GM20000 (cell line): ENCODE results near the gene PEX26.

ENCODE experiments used
- DNase-seq: peaks from one replicate; pipeline ENCODE4 v3.0.0; 2012; ENCODE audit warnings: low spot score
- TF ChIP-seq, protein P1 (sequence below): IDR thresholded peaks from 2 replicates; pipeline ENCODE4 v1.5.1; 2012; ENCODE audit warnings: mild to moderate bottlenecking, control low read depth; ENCODE audit errors: extremely low read depth, missing control alignments

PEX26 gene

DNA sequence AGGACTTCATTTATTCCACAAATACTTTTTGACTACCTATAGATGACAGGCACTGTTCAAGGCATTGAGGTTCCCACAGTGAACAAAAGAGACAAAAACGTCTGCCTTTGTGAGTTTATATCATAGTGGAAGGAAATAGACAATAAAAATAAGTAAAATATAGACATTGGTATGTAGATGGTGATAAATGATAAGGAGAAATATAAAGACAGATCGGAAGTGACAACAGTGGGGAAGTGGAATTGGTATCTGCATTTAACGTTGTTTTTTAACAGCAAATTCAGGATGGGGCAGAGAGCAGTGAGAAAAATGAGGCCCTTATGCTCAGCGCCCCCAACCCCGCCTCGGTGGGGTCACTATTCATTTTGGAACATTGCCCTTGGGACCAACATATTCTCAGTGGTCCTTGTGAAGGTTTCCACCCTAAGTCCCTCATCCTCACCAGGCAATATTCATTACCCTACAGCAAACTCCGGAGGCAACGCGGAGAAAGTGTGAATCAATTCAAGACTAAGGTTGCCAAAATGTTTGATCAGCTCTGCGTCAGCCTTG, 627 bp upstream of the PEX26 start:
- DNase-seq: no peak
- TF ChIP-seq, protein P1, sequence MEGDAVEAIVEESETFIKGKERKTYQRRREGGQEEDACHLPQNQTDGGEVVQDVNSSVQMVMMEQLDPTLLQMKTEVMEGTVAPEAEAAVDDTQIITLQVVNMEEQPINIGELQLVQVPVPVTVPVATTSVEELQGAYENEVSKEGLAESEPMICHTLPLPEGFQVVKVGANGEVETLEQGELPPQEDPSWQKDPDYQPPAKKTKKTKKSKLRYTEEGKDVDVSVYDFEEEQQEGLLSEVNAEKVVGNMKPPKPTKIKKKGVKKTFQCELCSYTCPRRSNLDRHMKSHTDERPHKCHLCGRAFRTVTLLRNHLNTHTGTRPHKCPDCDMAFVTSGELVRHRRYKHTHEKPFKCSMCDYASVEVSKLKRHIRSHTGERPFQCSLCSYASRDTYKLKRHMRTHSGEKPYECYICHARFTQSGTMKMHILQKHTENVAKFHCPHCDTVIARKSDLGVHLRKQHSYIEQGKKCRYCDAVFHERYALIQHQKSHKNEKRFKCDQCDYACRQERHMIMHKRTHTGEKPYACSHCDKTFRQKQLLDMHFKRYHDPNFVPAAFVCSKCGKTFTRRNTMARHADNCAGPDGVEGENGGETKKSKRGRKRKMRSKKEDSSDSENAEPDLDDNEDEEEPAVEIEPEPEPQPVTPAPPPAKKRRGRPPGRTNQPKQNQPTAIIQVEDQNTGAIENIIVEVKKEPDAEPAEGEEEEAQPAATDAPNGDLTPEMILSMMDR: no peak

DNA sequence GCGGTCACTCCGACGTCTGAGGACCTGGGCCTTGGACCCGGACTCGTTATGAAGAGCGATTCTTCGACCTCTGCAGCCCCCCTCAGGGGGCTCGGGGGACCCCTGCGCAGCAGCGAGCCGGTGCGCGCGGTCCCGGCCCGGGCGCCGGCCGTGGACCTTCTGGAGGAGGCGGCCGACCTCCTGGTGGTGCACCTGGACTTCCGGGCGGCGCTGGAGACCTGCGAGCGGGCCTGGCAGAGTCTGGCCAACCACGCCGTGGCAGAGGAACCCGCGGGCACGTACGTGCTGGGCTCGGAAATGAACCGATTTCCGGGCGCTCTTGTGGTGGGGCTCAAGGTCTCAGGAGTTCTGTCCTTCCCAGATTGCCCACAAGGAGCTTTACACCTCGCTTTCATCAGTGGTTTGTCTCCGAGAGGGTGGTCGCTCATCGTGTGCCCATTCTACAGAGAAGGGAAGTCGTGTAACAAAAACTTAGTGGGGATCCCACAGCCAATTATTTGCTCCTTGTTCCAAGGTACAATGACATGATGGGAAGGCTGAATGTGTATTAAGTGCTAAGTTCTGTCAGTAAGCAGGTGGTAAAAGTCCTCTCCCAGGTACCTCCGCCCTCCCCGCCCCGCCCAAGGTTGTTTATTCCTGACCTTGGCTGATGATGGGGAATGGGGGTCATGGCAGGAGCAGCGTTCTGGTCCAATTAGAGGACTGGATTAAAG, 695 bp downstream of the PEX26 start:
- DNase-seq: no peak
- TF ChIP-seq, protein P1: no peak

DNA sequence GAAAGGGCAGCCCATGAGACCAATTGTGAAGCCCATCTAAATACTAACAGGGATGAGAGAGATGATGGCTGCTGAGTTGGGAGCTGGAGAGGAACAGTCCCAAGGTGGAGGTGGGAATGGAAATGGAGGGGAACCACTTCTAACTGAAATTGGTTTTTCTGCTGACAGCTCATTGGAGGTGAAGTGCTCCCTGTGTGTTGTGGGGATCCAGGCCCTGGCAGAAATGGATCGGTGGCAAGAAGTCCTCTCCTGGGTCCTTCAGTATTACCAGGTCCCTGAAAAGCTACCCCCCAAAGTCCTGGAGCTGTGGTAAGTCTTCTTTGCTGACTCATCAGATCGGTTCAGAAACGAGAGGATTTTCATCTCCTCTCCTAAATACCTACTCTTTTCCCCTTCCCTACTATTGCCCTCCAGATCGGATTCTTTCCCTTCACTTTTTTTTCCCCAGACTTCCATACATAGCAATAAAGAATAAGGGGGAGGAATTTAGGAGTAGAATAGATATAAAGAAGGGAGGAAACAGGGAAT, 2.0 kb downstream of the PEX26 start:
- DNase-seq: no peak
- TF ChIP-seq, protein P1: no peak

DNA sequence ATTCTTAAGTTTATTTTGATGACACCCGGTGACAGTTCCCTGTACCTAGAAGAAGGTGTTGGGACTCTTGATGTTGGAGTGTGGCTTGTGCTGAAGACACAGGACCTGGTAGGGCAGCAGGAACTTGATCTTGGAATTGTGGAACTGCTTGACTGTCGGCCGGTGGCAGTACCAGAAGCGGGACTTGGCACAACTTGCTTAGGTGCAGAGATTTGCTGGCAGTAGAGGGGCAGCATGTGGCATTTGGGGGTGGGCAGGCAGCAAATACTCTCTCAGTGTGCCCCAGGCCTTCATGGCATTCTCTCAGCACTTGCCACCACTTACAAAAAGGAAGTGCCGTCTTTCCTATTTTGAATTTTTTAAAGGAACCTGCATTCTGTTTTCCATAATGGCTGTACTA, 3.6 kb downstream of the PEX26 start:
- DNase-seq: no peak
- TF ChIP-seq, protein P1: no peak

DNA sequence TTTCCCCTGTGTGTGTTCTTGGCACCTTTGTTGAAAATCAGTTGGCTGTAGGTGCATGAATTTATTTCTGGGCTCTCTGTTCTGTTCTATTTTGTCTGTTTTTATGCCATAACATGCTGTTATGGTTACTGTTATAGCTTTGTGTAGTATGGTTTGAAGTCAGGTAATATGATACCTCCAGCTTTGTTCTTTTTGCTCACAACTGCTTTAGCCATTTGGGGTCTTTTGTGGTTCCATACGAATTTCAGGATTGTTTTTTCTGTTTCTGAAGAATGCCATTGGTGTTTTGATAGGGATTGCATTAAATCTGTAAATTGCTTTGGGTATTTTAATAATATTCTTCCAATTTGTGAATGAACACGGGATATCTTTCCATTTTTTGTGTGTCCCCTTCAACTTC, 4.7 kb downstream of the PEX26 start:
- TF ChIP-seq, protein P1: no peak
- DNase-seq: no peak

GRCh38 chr22:18083406-18083805, 5.6 kb downstream of the PEX26 start:
- no peak for DNase-seq
- TF ChIP-seq, protein P1: no peak

DNA sequence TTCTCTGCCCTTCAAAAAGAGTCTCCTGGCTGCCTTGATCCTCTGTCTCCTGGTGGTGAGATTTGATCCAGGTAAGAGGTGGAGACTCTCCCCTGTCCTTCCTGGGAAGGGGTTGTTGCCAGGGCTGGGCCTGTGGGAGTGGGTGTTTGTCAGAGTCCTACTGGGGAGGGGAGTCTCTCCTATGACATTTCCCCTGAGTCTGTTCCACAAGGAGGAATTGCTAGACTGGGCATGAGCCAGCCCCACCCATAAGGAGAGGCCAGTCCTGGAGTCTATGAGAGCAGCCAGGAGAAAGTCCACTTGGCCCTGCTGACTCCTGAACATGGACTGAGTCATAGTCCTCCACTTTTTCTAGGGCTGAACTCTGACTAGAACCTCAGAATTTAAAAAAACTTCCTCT, 7.4 kb downstream of the PEX26 start:
- no peak for DNase-seq
- TF ChIP-seq, protein P1: no peak
